ENCODE data around the gene BEST4.
A peak's percentile ranks its signal among the peaks of the same experiment; 100 is the strongest.
"Not testable (repeated sequence)": the region's sequence is repeated elsewhere in the genome, so short reads cannot be mapped to it uniquely, and the experiment has no call there.

Gene BEST4

GRCh38 chr1:44788120-44788860, at the start of gene BEST4:
BEST4 (minus strand) TSS chr1:44788170; CDS start chr1:44787705, 465 bp downstream.
- DNase-seq, result no peak

DNA sequence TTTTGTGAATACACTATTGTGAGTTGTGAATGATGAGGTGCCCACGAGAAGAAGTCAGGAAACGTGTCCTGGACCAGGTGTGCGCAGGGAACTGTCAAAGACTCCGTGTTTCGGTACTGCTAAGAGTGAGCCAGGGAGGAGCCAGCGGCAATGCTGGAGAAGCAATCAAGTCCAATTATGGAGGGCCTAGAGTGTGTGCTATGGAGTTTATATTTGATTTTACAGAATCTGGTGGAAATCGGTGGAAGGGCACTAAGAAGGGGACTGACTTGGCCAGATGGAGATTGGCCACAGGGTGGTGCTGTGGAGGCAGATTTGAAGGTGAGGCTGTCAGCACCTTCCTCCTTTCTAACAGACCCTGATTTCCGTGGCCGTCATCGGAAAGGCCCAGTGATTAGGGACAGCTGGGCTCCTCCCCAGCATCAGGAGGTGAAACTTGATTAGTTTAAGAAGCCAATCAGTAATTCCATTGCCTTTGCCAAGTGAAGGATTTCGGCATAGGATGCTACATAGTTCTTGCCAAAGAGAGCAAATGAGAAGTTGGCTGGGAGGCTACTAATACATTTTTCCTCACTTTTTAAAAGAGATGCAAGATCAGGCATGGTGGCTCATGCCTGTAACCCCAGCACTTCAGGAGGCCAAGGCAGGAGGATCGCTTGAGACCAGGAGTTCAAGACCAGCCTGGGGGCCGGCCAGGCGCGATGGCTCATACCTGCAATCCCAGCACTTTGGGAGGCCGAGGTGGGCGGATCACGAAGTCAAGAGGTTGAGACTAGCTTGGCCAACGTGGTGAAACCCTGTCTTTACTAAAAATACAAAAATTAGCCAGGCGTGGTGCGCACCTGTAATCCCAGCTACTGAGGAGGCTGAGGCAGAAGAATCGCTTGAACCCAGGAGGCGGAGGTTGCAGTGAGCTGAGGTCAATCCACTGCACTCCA, 48.0 kb upstream of the BEST4 start:
- peak; percentile 53 for DNase-seq

- no peak for DNase-seq
Observed at GRCh38 chr1:44834328-44834727, 46.4 kb upstream of the BEST4 start.

- DNase-seq, result no peak
Observed at GRCh38 chr1:44832056-44832705, 44.2 kb upstream of the BEST4 start.

DNA sequence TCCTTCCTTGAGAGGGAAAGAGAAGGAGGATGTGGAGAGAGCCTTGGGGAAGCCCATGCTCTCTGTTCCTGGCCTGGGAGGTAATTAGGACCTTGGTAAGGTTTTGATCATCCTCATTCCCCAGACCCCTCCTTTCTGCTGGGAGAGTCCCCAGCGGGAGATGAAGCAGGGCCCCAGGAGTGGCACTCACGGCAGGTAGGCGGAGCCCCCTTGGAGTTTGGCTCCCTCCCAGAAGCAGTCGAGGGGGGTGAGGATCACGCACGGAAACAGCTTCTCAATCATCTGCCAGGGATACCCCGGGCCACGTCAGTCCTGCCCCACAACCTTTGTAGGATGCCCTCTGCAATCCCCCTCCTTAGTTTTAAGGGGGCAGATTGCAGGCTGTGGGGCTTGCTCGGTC, 43.5 kb upstream of the BEST4 start:
- no peak for DNase-seq

DNA sequence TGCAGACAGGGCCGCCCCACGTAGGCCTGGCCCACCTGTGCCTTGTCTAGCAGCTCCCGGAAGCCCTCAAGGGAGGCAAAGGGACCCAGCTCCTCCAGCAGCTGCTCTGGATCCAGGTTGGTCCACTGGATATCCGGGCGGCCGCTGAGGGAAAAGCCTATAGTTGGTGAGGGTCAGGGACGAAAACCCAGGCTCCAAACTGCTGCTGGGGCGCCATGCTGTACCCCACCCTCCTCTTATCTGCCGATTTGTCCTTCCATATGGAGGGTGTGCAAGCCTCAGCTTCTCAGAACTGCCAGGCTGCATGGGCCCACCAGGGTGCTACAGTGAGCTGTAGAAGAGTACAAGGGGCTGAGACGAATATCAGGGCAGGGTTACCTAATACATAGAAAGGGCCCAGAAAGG, 42.9 kb upstream of the BEST4 start:
- no peak for DNase-seq

DNA sequence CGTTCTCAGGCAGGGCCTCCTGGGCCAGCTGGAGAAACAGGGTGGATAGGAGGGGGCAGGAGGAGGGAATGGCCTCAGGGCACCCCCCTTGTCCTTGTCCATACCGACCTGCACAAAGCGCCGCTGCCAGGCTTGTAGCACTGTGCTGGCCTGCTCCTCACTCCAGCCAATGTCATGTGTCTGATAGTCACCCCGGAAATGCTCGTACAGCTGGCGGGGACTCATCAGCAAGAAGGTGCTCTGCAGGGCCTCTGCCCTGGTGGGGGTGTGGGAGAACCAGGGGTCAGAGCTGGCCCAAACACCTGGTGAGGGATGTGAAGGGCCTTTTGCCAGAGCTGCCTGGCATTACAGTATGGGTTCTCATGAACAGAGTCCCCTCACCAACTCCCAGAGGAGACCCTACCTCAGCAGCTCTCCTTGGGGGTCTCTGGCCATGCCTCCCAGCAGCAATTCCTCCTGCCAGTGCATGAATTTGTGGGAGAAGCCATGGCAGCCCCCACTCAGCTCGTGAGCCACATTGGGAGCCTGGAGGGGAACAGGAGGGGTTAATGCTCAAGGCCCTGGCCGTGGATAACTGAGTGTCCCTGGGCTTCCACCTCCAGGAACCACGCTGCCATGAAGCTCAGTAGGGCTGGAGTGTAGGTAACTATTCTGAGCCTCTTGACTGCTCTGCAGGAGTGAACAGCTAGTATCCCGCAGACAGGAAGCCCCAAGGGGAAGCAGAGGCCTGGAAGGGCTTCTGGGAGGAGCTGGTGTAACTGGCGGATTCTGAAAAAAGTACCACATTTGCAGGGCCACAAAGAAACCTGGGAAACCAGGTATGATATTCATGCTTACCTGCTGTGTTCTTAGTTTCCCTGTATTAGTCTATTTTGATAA, 41.8 kb upstream of the BEST4 start:
- DNase-seq, result no peak

- DNase-seq, result no peak
Observed at GRCh38 chr1:44828841-44829440, 41.0 kb upstream of the BEST4 start.

DNA sequence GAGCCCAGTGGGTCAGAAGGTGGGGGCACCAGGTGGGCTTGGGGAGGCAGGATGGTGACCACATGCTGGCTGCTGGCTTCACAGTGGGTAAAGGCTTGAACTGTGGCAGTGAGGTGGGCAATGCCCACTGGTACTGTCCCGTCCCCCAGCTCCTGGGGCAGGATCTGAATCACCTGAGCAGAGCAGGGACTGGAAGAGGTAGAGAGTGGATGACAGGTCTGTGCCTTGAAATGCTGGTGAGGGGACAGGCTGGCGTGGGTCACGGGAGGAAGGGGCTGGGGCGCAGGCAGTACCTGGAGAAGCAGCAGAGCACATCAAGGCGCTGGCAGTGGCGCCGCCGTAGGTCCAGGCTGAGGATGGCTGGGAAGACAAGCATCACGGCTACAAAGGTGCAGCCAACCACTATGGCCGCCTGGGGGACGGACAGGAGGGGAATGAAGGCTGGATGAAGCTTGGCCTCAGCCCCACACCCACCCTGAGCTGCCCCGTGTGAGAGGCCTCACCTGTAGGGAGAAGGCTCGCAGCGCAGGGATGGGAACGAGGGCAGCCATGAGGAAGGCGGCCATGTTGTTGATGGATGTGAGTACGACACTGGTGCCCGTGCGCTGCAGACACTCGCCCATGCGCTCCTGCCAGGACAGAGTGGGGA, 40.2 kb upstream of the BEST4 start:
- no peak for DNase-seq

DNA sequence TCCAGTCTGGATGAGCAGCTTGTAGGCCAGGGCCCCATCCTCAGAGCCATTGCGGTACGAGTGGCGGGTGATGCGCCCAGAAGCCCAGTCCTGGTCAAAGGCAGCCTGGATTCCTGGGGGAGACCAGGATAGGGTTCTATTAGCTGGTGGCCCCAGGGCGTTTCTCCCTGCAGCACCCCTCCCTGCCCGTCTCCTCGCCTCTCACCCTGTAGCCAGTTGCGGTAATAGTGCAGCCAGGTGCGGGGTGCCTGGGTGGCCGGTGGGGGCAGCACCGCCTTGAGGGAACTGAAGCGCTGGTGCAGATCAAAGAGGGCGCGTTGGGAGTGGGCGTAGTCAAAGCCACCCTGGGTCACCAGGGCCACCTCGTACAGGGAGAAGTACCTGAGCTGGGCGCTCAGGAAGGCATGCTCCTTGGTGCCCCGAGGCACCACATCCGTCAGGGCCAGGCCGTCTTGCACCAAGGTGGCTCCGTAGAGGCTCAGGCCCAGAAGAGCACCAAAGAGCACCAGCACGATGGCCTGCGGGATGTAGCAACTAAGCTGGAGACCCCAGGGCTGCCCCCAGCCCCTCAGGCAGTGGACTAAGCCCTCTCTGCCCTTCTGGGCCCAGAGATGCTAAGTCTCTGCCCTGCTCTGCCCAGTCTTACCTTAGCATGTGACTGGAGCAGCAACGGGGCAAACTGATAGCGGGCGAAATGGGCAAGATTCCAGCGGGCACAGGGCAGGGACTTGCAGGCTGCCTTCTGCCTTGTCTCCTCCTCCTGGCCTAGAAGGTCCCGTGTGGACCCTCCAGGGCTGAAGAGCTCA, 39.4 kb upstream of the BEST4 start:
- no peak for DNase-seq

DNA sequence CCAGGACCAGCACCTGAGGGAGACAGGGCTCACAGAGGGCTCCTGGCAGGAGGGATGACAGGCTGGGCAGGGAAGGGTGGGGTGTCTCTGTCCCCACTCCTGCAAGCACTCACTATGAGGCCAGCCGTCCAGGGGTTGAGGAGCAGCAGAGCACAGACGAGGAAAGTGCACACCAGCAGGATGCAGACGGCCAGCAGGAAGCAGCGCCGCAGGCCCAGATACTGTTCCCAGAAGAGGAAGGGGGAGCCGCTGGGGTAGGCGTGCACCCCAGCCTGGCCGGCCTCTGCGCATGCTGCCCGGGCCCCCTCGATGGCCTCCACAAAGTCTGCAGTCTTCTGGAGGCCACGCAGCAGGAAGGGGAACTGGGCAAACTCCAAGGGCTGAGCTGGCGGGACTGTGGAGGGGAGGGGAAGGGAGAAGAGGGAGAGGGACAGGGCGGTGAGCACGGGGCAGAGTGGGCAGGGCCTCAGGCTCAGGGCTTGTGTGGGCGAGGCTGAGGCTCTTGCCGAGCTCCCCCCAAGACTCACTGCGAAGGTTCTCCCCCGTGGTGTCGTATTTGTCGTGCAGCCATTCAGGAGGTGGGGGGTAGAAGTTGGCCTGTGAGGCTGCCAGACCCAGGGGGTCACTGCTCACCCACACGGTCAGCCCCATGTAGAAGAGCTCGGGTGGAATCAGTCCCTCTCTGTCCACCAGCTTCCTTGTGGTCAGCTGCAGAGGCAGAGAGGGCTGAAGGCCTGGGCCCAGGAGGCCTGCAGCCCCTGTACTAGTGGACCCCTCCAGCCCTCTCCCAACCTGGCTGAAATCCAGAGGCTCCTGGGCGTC, 38.6 kb upstream of the BEST4 start:
- no peak for DNase-seq

GRCh38 chr1:44824392-44824791, 36.4 kb upstream of the BEST4 start:
- not testable (repeated sequence) for DNase-seq

- no peak for DNase-seq
Observed at GRCh38 chr1:44822981-44823451, 35.0 kb upstream of the BEST4 start.

- no peak for DNase-seq
Observed at GRCh38 chr1:44822131-44822701, 34.2 kb upstream of the BEST4 start.

- DNase-seq, result no peak
Observed at GRCh38 chr1:44821240-44821715, 33.3 kb upstream of the BEST4 start.

DNA sequence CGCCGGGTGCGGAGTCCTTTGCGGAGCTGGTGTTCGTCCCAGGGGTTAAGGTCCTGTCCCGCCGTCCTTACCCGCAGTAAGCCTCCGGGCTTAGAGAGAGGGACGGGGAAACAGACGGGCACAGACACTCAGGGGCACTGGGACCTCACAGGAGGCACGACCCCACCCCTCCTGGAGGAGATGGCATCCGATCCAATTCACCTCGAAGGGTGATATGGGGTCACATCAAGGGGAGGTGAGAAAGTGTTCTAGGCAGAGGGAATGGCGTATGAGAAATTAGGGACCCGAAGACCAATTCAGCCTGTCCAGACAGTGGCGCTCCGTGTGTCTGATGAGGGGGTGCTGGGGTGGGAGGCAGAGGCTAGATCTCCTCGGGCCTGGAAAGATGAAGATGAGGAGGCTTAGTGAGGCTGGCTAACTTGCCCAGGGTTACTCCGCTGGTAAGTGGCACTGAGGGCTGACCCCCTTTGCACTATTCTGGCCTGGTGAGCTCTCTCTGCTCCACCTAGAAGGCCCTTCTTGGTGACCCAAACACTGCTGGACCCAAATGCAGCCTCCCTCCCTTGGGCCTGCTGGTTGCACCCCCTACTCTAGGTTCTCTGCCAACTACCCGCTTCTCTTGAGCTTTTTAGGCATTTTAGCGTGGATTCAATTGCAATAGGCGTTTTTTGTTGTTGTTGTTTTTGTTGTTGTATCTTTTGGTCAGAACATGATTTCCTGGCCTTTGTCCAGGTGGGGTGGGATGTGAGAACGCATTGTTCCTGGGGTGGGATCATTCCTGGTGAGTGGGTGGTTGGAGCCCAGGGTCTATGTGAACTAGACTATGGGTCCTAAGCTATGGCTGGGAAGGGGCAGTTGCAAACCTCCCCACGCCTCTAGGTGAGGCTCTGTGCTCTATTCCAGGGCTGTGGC, 32.6 kb upstream of the BEST4 start:
- DNase-seq, result no peak

GRCh38 chr1:44819608-44820327, 31.8 kb upstream of the BEST4 start:
- no peak for DNase-seq

Data from NCI-H2107 (cell line).